ENCODE measurements around the gene ZNF777.
"Not testable (repeated sequence)": the region's sequence is repeated elsewhere in the genome, so short reads cannot be mapped to it uniquely, and the experiment has no call there.

The ZNF777 gene

GRCh38 chr7:149414171-149414570, 46.7 kb downstream of the ZNF777 start:
- DNase-seq (ENCODE audit: low spot score) = no peak

- DNase-seq (ENCODE audit: low spot score) = not testable (repeated sequence)
These were observed 47.8 kb downstream of the ZNF777 start for GRCh38 chr7:149413083-149413482.

GRCh38 chr7:149409895-149410294, 51.0 kb downstream of the ZNF777 start:
- DNase-seq (ENCODE audit: low spot score) = no peak

- no peak for DNase-seq (ENCODE audit: low spot score)
These were observed 56.0 kb downstream of the ZNF777 start for GRCh38 chr7:149404825-149405224.

GRCh38 chr7:149404396-149404795, 56.5 kb downstream of the ZNF777 start:
- DNase-seq (ENCODE audit: low spot score) = no peak

GRCh38 chr7:149398195-149398820, 62.6 kb downstream of the ZNF777 start:
- no peak for DNase-seq (ENCODE audit: low spot score)

- no peak for DNase-seq (ENCODE audit: low spot score)
These were observed 63.3 kb downstream of the ZNF777 start for GRCh38 chr7:149397470-149398043.

GRCh38 chr7:149388550-149389335, 72.1 kb downstream of the ZNF777 start:
- not testable (repeated sequence) for DNase-seq (ENCODE audit: low spot score)

GRCh38 chr7:149386514-149386913, 74.3 kb downstream of the ZNF777 start:
- not testable (repeated sequence) for DNase-seq (ENCODE audit: low spot score)

GRCh38 chr7:149385195-149385950, 75.5 kb downstream of the ZNF777 start:
- no peak for DNase-seq (ENCODE audit: low spot score)

All from Ammon's horn (tissue), 1 donor.